ENCODE data around the gene KCNK2. TPM values are rescaled to one million over a fixed set of nuclear protein-coding genes. Genes with fewer than 3 reads are reported as not detected.

KCNK2 gene
- polyA plus RNA-seq, 1 of the 3 experiments (the other 2 are of a cell fraction), result 12.2 TPM

GRCh38 chr1:215276582-215276981 lies 194.0 kb downstream of the KCNK2 start:
- Histone ChIP-seq H2AFZ (ENCODE audit: low read depth) (no peak overlapping the region), H3K9ac (no peak overlapping the region), H3K36me3 (replicated peaks in 1 of 2; ENCODE audit: control insufficient read depth in 1 of 2, insufficient read depth in 2 of 2, low read length in 1 of 2) (no peaks in the 10 kb centered on the region), H3K27me3 (ENCODE audit: insufficient read depth) (no peaks in the 10 kb centered on the region), H3K27ac (ENCODE audit: low read depth in 2 of 2, low read length in 1 of 2) (no peak overlapping the region), H3K9me2 (no peaks in the 10 kb centered on the region), H4K20me1 (ENCODE audit: insufficient read depth) (no peaks in the 10 kb centered on the region), H3K4me1 (ENCODE audit: control insufficient read depth in 1 of 2, insufficient read depth in 2 of 2, low read depth in 1 of 2, low read length in 1 of 2) (peaks cover 0 to 4% of the 10 kb centered on the region in 2 experiments; a peak in 1 of 4 replicates), H3K4me2 (no peak overlapping the region), H3F3A (replicated peaks; ENCODE audit: insufficient read depth) (peaks cover 2% of the 10 kb centered on the region), H3K9me3 (no peaks in the 10 kb centered on the region), H3K4me3 (ENCODE audit: low read depth in 2 of 2, low read length in 1 of 2) (no peak overlapping the region), H3K79me2 (ENCODE audit: insufficient read depth) (no peaks in the 10 kb centered on the region)
- TF ChIP-seq ZBTB33 (IDR thresholded peaks at IDR 0.05; ENCODE audit: borderline replicate concordance, low read depth), result no peak
- TF ChIP-seq GATA2 (CRISPR knock-in tag; IDR thresholded peaks at IDR 0.05), result no peak
- TF ChIP-seq GABPA (IDR thresholded peaks at IDR 0.05; ENCODE audit: low read depth), result no peak
- no peak for TF ChIP-seq REST (IDR thresholded peaks at IDR 0.05; ENCODE audit: low read depth, low read length)
- no peak for TF ChIP-seq EP300 (IDR thresholded peaks at IDR 0.05; ENCODE audit: borderline replicate concordance in 1 of 2, low read depth in 1 of 2, low read length in 1 of 2)
- TF ChIP-seq CHD2 (IDR thresholded peaks at IDR 0.05; ENCODE audit: low read length, partially characterized antibody), result no peak
- no peak for TF ChIP-seq FOXM1 (IDR thresholded peaks at IDR 0.05; ENCODE audit: low read depth)
- no peak for TF ChIP-seq MAX (IDR thresholded peaks at IDR 0.05; ENCODE audit: low read depth)
- TF ChIP-seq JUND (IDR thresholded peaks at IDR 0.05), result no peak
- TF ChIP-seq RXRA (IDR thresholded peaks at IDR 0.05; ENCODE audit: borderline replicate concordance, low read depth), result no peak
- no peak for TF ChIP-seq CTCF (IDR thresholded peaks at IDR 0.05)
- TF ChIP-seq TCF12 (IDR thresholded peaks at IDR 0.05), result no peak
- ChIA-PET POLR2A (no interaction called here), CTCF (no interaction called here)
- no peak for DNase-seq
- 71% methylated on average over 1 of the region's 1 CpG for WGBS (ENCODE audit: low lambda C conversion rate)
